Measurements from ENCODE around the gene FANCE. TPM values are rescaled to one million over a fixed set of nuclear protein-coding genes. Genes with fewer than 3 reads are reported as not detected.

The FANCE gene
- total RNA-seq, 1 experiment from 2014 or later, result 19.2 TPM

DNA sequence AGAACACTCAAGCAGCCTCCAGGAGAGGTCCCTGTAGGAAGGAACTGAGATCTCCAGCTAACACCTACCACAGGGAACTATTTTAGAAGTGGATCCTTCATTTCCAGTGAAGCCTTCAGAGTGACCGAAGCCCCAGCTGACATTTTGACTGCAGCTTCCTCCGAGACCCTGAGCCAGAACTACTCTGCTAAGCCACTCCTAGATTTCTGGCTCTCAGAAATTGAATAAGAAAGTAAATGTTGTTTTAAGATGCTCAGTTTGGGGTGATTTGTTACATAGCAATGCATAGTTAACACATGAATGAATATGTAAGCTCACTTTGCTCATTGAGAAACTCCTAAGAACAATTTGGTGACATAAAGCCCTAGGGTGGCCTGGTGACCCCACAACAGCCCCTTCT lies 55.1 kb downstream of the FANCE start:
- Histone ChIP-seq H3K9me3 (ENCODE audit: low read depth, low read length, poor library complexity, severe bottlenecking) (no peaks in the 10 kb centered on the region), H3K27me3 (replicated peaks; ENCODE audit: insufficient read depth, low read depth, low read length, poor library complexity) (no peaks in the 10 kb centered on the region), H3K27ac (ENCODE audit: low read depth, low read length, poor library complexity, severe bottlenecking) (no peak overlapping the region), H3K4me1 (ENCODE audit: insufficient read depth, low read length, poor library complexity, severe bottlenecking) (no peaks in the 10 kb centered on the region), H3K36me3 (ENCODE audit: insufficient read depth, low read length, poor library complexity, severe bottlenecking) (no peaks in the 10 kb centered on the region), H3K4me3 (ENCODE audit: low read depth, low read length, poor library complexity, severe bottlenecking) (no peak overlapping the region)
- no TSS peak for BruUV-seq (replicated peaks)
- no peak for TF ChIP-seq EZH2 (IDR thresholded peaks at IDR 0.05; ENCODE audit: borderline replicate concordance, low read depth, low read length, poor library complexity, severe bottlenecking)
- TF ChIP-seq, protein P1, sequence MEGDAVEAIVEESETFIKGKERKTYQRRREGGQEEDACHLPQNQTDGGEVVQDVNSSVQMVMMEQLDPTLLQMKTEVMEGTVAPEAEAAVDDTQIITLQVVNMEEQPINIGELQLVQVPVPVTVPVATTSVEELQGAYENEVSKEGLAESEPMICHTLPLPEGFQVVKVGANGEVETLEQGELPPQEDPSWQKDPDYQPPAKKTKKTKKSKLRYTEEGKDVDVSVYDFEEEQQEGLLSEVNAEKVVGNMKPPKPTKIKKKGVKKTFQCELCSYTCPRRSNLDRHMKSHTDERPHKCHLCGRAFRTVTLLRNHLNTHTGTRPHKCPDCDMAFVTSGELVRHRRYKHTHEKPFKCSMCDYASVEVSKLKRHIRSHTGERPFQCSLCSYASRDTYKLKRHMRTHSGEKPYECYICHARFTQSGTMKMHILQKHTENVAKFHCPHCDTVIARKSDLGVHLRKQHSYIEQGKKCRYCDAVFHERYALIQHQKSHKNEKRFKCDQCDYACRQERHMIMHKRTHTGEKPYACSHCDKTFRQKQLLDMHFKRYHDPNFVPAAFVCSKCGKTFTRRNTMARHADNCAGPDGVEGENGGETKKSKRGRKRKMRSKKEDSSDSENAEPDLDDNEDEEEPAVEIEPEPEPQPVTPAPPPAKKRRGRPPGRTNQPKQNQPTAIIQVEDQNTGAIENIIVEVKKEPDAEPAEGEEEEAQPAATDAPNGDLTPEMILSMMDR (conservative IDR thresholded peaks at IDR 0.05; ENCODE audit: low read depth, low read length), result no peak
- DNase-seq (ENCODE audit: low spot score), result no peak
- intact Hi-C loops (cut with micrococcal nuclease; ENCODE audit: unreplicated experiment), result no loop called here
- POLR2A ChIA-PET (ENCODE audit: low non-redundant PET), result no interaction called here
- CTCF ChIA-PET, result interaction anchor here (0.6 kb wide), 1 partner anchor 10 kb away, joined by 10 read pairs; no protein-coding TSS in a partner anchor

DNA sequence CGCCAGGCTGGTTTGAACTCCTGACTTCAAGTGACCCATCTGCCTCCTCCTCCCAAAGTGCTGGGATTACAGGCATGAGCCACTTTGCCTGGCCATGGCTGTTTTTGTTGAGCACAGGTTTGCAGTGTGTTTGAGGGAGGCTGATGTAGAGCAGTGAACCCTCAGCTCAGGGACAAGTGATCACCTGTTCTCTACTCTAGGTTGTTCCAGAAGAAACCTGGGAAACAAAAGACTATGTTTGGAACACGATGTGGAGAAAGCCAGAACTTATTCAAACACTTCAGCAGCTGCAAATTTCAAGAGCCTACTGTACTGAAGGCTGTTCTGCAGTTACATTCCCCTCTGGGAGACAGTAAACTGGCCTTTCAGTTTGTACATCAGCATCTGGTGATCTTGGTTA lies 55.9 kb downstream of the FANCE start:
- Histone ChIP-seq H3K27me3 (replicated peaks; ENCODE audit: insufficient read depth, low read depth, low read length, poor library complexity) (no peaks in the 10 kb centered on the region), H3K9me3 (ENCODE audit: low read depth, low read length, poor library complexity, severe bottlenecking) (no peaks in the 10 kb centered on the region), H3K27ac (ENCODE audit: low read depth, low read length, poor library complexity, severe bottlenecking) (no peak overlapping the region), H3K4me1 (ENCODE audit: insufficient read depth, low read length, poor library complexity, severe bottlenecking) (no peaks in the 10 kb centered on the region), H3K36me3 (ENCODE audit: insufficient read depth, low read length, poor library complexity, severe bottlenecking) (no peaks in the 10 kb centered on the region), H3K4me3 (ENCODE audit: low read depth, low read length, poor library complexity, severe bottlenecking) (no peak overlapping the region)
- POLR2A ChIA-PET (ENCODE audit: low non-redundant PET), result no interaction called here
- intact Hi-C loops (cut with micrococcal nuclease; ENCODE audit: unreplicated experiment), result no loop called here
- TF ChIP-seq EZH2 (IDR thresholded peaks at IDR 0.05; ENCODE audit: borderline replicate concordance, low read depth, low read length, poor library complexity, severe bottlenecking), result no peak
- TF ChIP-seq, protein P1 (conservative IDR thresholded peaks at IDR 0.05; ENCODE audit: low read depth, low read length), result no peak
- no TSS peak for BruUV-seq (replicated peaks)
- CTCF ChIA-PET, result no interaction called here
- DNase-seq (ENCODE audit: low spot score), result no peak

DNA sequence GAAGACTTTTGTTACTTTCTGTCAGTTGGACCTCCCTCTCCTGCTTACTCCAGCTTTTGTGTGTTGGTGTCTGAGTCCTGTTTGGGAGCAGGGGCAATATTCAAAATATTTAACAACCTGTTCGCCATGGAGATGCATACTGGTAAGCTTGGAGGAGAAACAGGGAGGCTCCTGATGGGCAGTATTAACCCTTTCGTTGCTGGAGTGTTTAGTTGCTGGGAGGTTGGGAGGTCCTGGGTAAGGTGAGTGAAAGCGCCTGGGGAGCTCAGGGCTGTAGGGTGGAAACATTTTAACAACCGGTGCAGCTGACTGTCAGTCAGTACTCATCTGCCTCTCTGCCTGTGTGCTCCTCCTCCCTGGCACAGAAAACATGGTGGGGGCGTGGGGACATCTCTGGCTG lies 56.4 kb downstream of the FANCE start:
- Histone ChIP-seq H3K27ac (ENCODE audit: low read depth, low read length, poor library complexity, severe bottlenecking) (no peak overlapping the region), H3K27me3 (replicated peaks; ENCODE audit: insufficient read depth, low read depth, low read length, poor library complexity) (no peaks in the 10 kb centered on the region), H3K4me1 (ENCODE audit: insufficient read depth, low read length, poor library complexity, severe bottlenecking) (no peaks in the 10 kb centered on the region), H3K9me3 (ENCODE audit: low read depth, low read length, poor library complexity, severe bottlenecking) (no peaks in the 10 kb centered on the region), H3K36me3 (ENCODE audit: insufficient read depth, low read length, poor library complexity, severe bottlenecking) (no peaks in the 10 kb centered on the region), H3K4me3 (ENCODE audit: low read depth, low read length, poor library complexity, severe bottlenecking) (no peak overlapping the region)
- intact Hi-C loops (cut with micrococcal nuclease; ENCODE audit: unreplicated experiment), result no loop called here
- TF ChIP-seq EZH2 (IDR thresholded peaks at IDR 0.05; ENCODE audit: borderline replicate concordance, low read depth, low read length, poor library complexity, severe bottlenecking), result no peak
- TF ChIP-seq, protein P1 (conservative IDR thresholded peaks at IDR 0.05; ENCODE audit: low read depth, low read length), result no peak
- POLR2A ChIA-PET (ENCODE audit: low non-redundant PET), result no interaction called here
- CTCF ChIA-PET, result no interaction called here
- no TSS peak for BruUV-seq (replicated peaks)
- DNase-seq (ENCODE audit: low spot score), result no peak

All from A673 (cell line).